Activated CD4-positive, alpha-beta T cell treated with anti-CD3 and anti-CD28 coated beads for 36 hours (primary cell): ENCODE data around the gene TMEM134. TPM values are rescaled to one million over a fixed set of nuclear protein-coding genes. Genes with fewer than 3 reads are reported as not detected.

Experiments
- ATAC-seq: fragments of 200-7000 bp; cut with Tn5 transposase; one replicate; pipeline ENCODE4 v1.10.0; 2021; ENCODE audit warnings: mild to moderate bottlenecking, moderate library complexity
- CTCF ChIA-PET: fragments of 350-600 bp; sonication (Branson Sonifier 250); formaldehyde crosslinking; loops from one replicate; lab custom pipeline; 2021; ENCODE audit warnings: antibody characterized with exemption; lab: Charles Lee
- POLR2A ChIA-PET: fragments of 350-600 bp; sonication (Branson Sonifier 250); formaldehyde crosslinking; loops from one replicate; lab custom pipeline; 2021; ENCODE audit warnings: antibody characterized with exemption, inconsistent platforms; lab: Charles Lee
- DNase-seq: peaks from one replicate; pipeline ENCODE4 v3.0.0-alpha.2; 2020
- H3K27ac Mint-ChIP-seq: one replicate; pipeline ENCODE4 v1.8.0; 2021; ENCODE audit warnings: mixed read lengths
- H3K27me3 Mint-ChIP-seq: one replicate; pipeline ENCODE4 v1.8.0; 2021; ENCODE audit warnings: mixed read lengths
- H3K36me3 Mint-ChIP-seq: one replicate; pipeline ENCODE4 v1.8.0; 2021; ENCODE audit warnings: low read depth, mixed read lengths
- H3K4me1 Mint-ChIP-seq: one replicate; pipeline ENCODE4 v1.8.0; 2021; ENCODE audit warnings: mixed read lengths
- H3K4me3 Mint-ChIP-seq: one replicate; pipeline ENCODE4 v1.8.0; 2021; ENCODE audit warnings: mild to moderate bottlenecking, moderate library complexity, mixed read lengths
- H3K9me3 Mint-ChIP-seq: one replicate; pipeline ENCODE4 v1.8.0; 2021; ENCODE audit warnings: low read depth, mixed read lengths
- intact Hi-C, 2 experiments: fragments of 100-400 bp; cut with DNase I in 1 of 2; cut with micrococcal nuclease in 1 of 2; formaldehyde crosslinking; loops; one replicate each; pipeline versions ENCODE4 v1.14.2 to v1.15.1; 2022 to 2024; cut with DNase I, micrococcal nuclease
- total RNA-seq, 2 experiments: library from RNA; stranded (reverse); gene quantifications; one replicate each; pipeline ENCODE4 v1.2.3, GENCODE V29; 2021

The TMEM134 gene
- total RNA-seq, 2 experiments from 2014 or later = 69.9 to 74.7 TPM

- H3K4me3 Mint-ChIP-seq = no peak overlapping the region
- H3K36me3 Mint-ChIP-seq = peaks cover 27% of the 10 kb centered on the region
- H3K27ac Mint-ChIP-seq = no peak overlapping the region
Observed at GRCh38 chr11:67500484-67500821, 31.4 kb upstream of the TMEM134 start.

GRCh38 chr11:67499808-67500483 is 30.9 kb upstream of the TMEM134 start:
- no peak for DNase-seq
- Mint-ChIP-seq H3K27me3 (no peaks in the 10 kb centered on the region), H3K36me3 (peaks cover 27% of the 10 kb centered on the region), H3K4me3 (no peak overlapping the region), H3K9me3 (no peaks in the 10 kb centered on the region), H3K27ac (no peak overlapping the region), H3K4me1 (peaks cover 23% of the 10 kb centered on the region)
- ChIA-PET POLR2A (no interaction called here), CTCF (interaction anchor here (0.7 kb wide), 1 partner anchor 35 kb away, joined by 3 read pairs; no protein-coding TSS in a partner anchor)
- ATAC-seq = no peak
- intact Hi-C loops = no loop called here

More at GRCh38 chr11:67500484-67500821, 31.4 kb upstream of the TMEM134 start:
- ATAC-seq = no peak
- Mint-ChIP-seq H3K9me3 (no peaks in the 10 kb centered on the region), H3K27me3 (no peaks in the 10 kb centered on the region), H3K4me1 (peaks cover 24% of the 10 kb centered on the region)
- CTCF ChIA-PET = interaction anchor here (0.7 kb wide), 1 partner anchor 35 kb away, joined by 3 read pairs; no protein-coding TSS in a partner anchor
- DNase-seq = no peak
- intact Hi-C loops = no loop called here
- POLR2A ChIA-PET = no interaction called here

GRCh38 chr11:67498544-67498972 is 29.5 kb upstream of the TMEM134 start:
- ChIA-PET CTCF (no interaction called here), POLR2A (interaction anchor here (0.6 kb wide), 1 partner anchor 72 kb away, joined by 3 read pairs; no protein-coding TSS in a partner anchor)
- peaks cover 22% of the 10 kb centered on the region for H3K4me1 Mint-ChIP-seq
- no peaks in the 10 kb centered on the region for H3K9me3 Mint-ChIP-seq
- intact Hi-C loops = no loop called here
- ATAC-seq = no peak
- DNase-seq = no peak
- peaks cover 27% of the 10 kb centered on the region for H3K36me3 Mint-ChIP-seq
- H3K4me3 Mint-ChIP-seq = no peak overlapping the region
- no peaks in the 10 kb centered on the region for H3K27me3 Mint-ChIP-seq
- no peak overlapping the region for H3K27ac Mint-ChIP-seq

- no peaks in the 10 kb centered on the region for H3K27me3 Mint-ChIP-seq
- ChIA-PET POLR2A (no interaction called here), CTCF (no interaction called here)
- H3K4me1 Mint-ChIP-seq = peaks cover 15% of the 10 kb centered on the region
- no peak for ATAC-seq
- peaks cover 27% of the 10 kb centered on the region for H3K36me3 Mint-ChIP-seq
- no peak for DNase-seq
- H3K4me3 Mint-ChIP-seq = no peak overlapping the region
- intact Hi-C loops = no loop called here
- H3K27ac Mint-ChIP-seq = no peak overlapping the region
- H3K9me3 Mint-ChIP-seq = no peaks in the 10 kb centered on the region
Observed at GRCh38 chr11:67497656-67498291, 28.7 kb upstream of the TMEM134 start.

- H3K27ac Mint-ChIP-seq = no peak overlapping the region
- no peak for DNase-seq
- no peak overlapping the region for H3K4me3 Mint-ChIP-seq
- POLR2A ChIA-PET = no interaction called here
- ATAC-seq = no peak
- intact Hi-C loops = no loop called here
- peaks cover 24% of the 10 kb centered on the region for H3K36me3 Mint-ChIP-seq
- H3K27me3 Mint-ChIP-seq = no peaks in the 10 kb centered on the region
- peaks cover 6% of the 10 kb centered on the region for H3K4me1 Mint-ChIP-seq
- no peaks in the 10 kb centered on the region for H3K9me3 Mint-ChIP-seq
- CTCF ChIA-PET = interaction anchor here (0.7 kb wide), 1 partner anchor 92 kb away, joined by 3 read pairs; the partner anchor contains the start of gene TBC1D10C
Observed at GRCh38 chr11:67496113-67496512, 27.1 kb upstream of the TMEM134 start.

- no peak overlapping the region for H3K4me3 Mint-ChIP-seq
- no peak for ATAC-seq
- H3K36me3 Mint-ChIP-seq = peaks cover 24% of the 10 kb centered on the region
- no peak overlapping the region for H3K27ac Mint-ChIP-seq
- no peaks in the 10 kb centered on the region for H3K27me3 Mint-ChIP-seq
- peaks cover 3% of the 10 kb centered on the region for H3K4me1 Mint-ChIP-seq
- no peak for DNase-seq
- no peaks in the 10 kb centered on the region for H3K9me3 Mint-ChIP-seq
- intact Hi-C loops = no loop called here
- CTCF ChIA-PET = interaction anchor here (0.7 kb wide), 1 partner anchor 92 kb away, joined by 3 read pairs; the partner anchor contains the start of gene TBC1D10C
- POLR2A ChIA-PET = no interaction called here
Observed at GRCh38 chr11:67495234-67496005, 26.4 kb upstream of the TMEM134 start.

GRCh38 chr11:67494371-67495233 is 25.6 kb upstream of the TMEM134 start:
- peaks cover 26% of the 10 kb centered on the region for H3K36me3 Mint-ChIP-seq
- H3K27me3 Mint-ChIP-seq = no peaks in the 10 kb centered on the region
- H3K4me3 Mint-ChIP-seq = no peak overlapping the region
- intact Hi-C loops = no loop called here
- DNase-seq (no peak), ATAC-seq (no peak)
- H3K27ac Mint-ChIP-seq = no peak overlapping the region
- peaks cover 6% of the 10 kb centered on the region for H3K4me1 Mint-ChIP-seq
- CTCF ChIA-PET = no interaction called here
- H3K9me3 Mint-ChIP-seq = no peaks in the 10 kb centered on the region
- POLR2A ChIA-PET = no interaction called here

GRCh38 chr11:67493548-67494370 is 24.7 kb upstream of the TMEM134 start:
- ChIA-PET CTCF (no interaction called here), POLR2A (no interaction called here)
- no peak for DNase-seq
- Mint-ChIP-seq H3K4me3 (no peak overlapping the region), H3K36me3 (peaks cover 29% of the 10 kb centered on the region), H3K27ac (no peak overlapping the region), H3K4me1 (peaks cover 12% of the 10 kb centered on the region), H3K9me3 (no peaks in the 10 kb centered on the region), H3K27me3 (no peaks in the 10 kb centered on the region)
- intact Hi-C loops = no loop called here
- no peak for ATAC-seq

- no peak overlapping the region for H3K27ac Mint-ChIP-seq
- CTCF ChIA-PET = interaction anchor here (0.7 to 1.0 kb wide), 2 partner anchors 10 to 14 kb away, joined by 3 read pairs; partner anchors contain the start of gene AIP
- H3K4me3 Mint-ChIP-seq = no peak overlapping the region
- ATAC-seq (peak; percentile 21), DNase-seq (peak; percentile 65)
- POLR2A ChIA-PET = no interaction called here
- peaks cover 37% of the 10 kb centered on the region for H3K36me3 Mint-ChIP-seq
- H3K9me3 Mint-ChIP-seq = no peaks in the 10 kb centered on the region
- H3K27me3 Mint-ChIP-seq = no peaks in the 10 kb centered on the region
- intact Hi-C loops = no loop called here
- peaks cover 20% of the 10 kb centered on the region for H3K4me1 Mint-ChIP-seq
Observed at GRCh38 chr11:67492801-67493547, 23.9 kb upstream of the TMEM134 start.
